Mammary epithelial cell (primary cell): ENCODE data around the gene MOB3A.

Experiments
- EZH2 ChIP-seq: IDR thresholded peaks from 2 replicates; pipeline ENCODE4 v1.6.1; 2012; ENCODE audit warnings: low read length, inconsistent platforms, borderline replicate concordance
- TF ChIP-seq, protein P1 (sequence below), 2 donors: IDR thresholded peaks in 1 of 2; conservative IDR thresholded peaks in 1 of 2; 2 replicates each; pipeline ENCODE4 v1.5.1; 2011 to 2012; ENCODE audit warnings: inconsistent platforms in 2 of 2, low read length in 2 of 2, mild to moderate bottlenecking in 2 of 2, control low read depth in 1 of 2, low read depth in 1 of 2; ENCODE audit not compliant: insufficient read depth in 1 of 2; ENCODE audit errors: extremely low read depth in 1 of 2

- TF ChIP-seq, protein P1, sequence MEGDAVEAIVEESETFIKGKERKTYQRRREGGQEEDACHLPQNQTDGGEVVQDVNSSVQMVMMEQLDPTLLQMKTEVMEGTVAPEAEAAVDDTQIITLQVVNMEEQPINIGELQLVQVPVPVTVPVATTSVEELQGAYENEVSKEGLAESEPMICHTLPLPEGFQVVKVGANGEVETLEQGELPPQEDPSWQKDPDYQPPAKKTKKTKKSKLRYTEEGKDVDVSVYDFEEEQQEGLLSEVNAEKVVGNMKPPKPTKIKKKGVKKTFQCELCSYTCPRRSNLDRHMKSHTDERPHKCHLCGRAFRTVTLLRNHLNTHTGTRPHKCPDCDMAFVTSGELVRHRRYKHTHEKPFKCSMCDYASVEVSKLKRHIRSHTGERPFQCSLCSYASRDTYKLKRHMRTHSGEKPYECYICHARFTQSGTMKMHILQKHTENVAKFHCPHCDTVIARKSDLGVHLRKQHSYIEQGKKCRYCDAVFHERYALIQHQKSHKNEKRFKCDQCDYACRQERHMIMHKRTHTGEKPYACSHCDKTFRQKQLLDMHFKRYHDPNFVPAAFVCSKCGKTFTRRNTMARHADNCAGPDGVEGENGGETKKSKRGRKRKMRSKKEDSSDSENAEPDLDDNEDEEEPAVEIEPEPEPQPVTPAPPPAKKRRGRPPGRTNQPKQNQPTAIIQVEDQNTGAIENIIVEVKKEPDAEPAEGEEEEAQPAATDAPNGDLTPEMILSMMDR (conservative IDR thresholded peaks at IDR 0.05 in 1 of 2, IDR thresholded peaks at IDR 0.05 in 1 of 2; ENCODE audit: extremely low read depth in 1 of 2, insufficient read depth in 1 of 2, low read depth in 1 of 2, low read length in 2 of 2), result no peak
- TF ChIP-seq EZH2, result no peak
Measured at GRCh38 chr19:2070986-2071673, 25.0 kb downstream of the MOB3A start.
